Caki2 (cell line): Measurements from ENCODE around the gene CD44. TPM values are rescaled to one million over a fixed set of nuclear protein-coding genes. Genes with fewer than 3 reads are reported as not detected.

Experiments
- DNase-seq: peaks from one replicate; pipeline ENCODE4 v3.0.0-alpha.2; 2015; ENCODE audit warnings: low read depth
- in situ Hi-C: cut with HindIII; loops from 2 replicates; pipeline ENCODE4 v1.10.0; 2016; ENCODE audit warnings: low sequenced_read_pairs, low pct_unique_long_range_greater_than_20kb, mixed read lengths
- total RNA-seq: library from RNA; depleted of rRNA; stranded (reverse); fragments of >200 nt; shearing (Covaris generic); gene quantifications from 2 replicates; pipeline ENCODE4 v1.2.3, GENCODE V29; 2014; ENCODE audit warnings: low replicate concordance

The CD44 gene
- total RNA-seq, 1 experiment from 2014 or later = 219 TPM

DNA sequence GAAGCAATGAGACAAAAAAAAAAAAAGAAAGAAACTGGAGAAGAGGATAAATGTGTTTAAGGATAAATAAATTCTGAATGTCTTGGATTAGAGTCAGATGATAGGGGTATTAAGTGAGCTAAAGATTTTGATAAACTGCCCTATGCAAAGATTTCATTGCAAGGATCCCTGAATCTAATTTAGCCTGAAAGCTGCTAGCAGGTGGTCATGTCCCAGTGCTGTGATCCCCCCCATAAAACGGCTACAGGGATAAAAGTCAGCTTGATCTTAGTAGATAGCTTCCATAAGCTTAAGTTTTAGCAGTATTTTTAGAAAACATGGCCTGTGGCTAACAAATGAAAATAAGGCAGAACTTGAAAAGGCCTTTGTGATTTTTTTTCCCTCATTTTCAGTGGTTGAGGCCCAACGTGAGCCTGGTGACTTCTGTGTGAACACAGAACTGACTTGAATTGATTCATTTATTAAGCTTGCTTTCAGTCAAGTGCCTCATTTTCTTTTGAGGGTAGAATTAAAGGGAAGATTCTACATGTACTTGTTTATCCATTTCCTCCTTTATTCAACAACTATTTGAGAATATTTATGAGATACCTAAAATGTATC, 44.5 kb downstream of the CD44 start:
- no peak for DNase-seq
- in situ Hi-C loops = no loop called here

DNA sequence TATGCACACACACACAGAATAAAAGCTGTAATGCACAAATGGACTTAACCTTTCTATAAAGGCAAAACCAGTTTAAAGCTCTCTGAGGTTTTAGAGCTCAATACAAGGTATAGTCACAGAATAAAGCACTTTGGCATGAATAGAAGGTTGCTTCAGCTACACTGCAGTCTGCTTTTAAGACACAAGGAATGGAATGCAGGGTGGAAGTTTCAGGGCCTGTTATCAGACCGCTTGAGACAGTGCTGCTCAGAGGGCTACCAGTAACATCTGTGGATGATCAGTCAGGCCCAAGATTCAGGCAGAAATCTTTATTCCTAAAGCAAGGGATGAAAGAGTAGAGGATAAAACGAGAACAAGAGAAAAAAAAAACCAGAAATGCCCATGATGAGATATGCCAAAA, 46.7 kb downstream of the CD44 start:
- DNase-seq = no peak
- in situ Hi-C loops = no loop called here

DNA sequence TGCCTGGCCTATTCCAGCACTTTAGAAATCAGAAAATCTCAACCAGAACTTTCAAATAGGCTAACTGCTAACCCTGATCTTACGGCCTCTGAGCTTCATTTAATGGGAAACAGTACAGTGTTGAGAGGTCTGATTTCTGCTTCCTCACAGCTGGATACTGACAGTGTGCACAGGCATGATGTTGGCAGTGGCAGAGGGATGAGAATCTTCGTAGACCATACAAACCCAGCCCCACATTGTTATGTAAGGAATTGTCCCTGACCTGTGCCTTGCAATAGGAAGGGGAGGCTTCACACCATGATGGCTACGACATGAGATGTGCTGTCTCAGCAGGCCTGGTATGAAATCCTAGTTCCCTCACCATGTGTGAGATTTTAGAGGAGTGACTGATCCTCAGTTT, 49.0 kb downstream of the CD44 start:
- in situ Hi-C loops = no loop called here
- DNase-seq = no peak

- no peak for DNase-seq
- in situ Hi-C loops = no loop called here
These were observed 51.9 kb downstream of the CD44 start for GRCh38 chr11:35190804-35191348.

GRCh38 chr11:35192347-35192746, 53.4 kb downstream of the CD44 start:
- DNase-seq = no peak
- in situ Hi-C loops = no loop called here

DNA sequence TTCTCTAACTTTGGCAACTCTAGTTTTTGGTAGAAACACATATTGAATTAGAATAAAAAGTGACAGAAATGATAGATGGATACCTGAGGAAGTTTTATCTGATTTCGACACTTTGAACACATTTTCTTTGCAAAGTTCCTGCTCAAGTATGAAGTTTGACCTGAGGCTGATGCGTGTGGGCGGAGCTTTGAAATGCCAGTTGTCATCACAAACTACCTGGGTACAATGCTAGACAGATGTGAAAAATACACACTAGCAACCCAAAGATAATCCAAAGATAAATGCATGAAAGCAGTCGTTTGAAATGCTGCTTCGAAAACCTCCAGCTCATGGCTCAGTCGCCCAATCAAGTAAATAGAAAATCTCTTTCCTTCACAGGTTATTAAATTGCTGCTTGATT, 54.8 kb downstream of the CD44 start:
- in situ Hi-C loops = no loop called here
- no peak for DNase-seq

GRCh38 chr11:35197292-35197691, 58.3 kb downstream of the CD44 start:
- DNase-seq = no peak
- in situ Hi-C loops = no loop called here

DNA sequence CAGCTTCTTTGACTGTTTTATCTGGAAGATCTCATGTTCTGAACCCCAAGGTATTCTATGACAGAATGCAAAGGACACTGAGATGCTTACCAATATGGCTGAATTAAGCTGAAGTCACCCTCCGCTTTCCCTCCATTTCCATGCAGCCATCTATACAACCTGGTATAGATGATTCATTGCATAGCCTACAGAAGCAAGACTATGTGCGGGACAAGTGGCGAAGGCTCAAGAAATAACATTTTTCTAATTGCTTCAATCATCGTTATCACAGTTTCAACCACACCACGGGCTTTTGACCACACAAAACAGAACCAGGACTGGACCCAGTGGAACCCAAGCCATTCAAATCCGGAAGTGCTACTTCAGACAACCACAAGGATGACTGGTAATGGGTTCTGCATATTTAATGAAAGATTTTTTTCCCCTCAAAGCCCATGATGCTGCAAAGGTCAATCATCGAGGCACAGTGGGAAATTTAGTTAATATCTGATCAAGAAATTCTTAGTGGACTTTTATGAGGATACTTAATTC, 61.9 kb downstream of the CD44 start:
- in situ Hi-C loops = no loop called here
- no peak for DNase-seq

DNA sequence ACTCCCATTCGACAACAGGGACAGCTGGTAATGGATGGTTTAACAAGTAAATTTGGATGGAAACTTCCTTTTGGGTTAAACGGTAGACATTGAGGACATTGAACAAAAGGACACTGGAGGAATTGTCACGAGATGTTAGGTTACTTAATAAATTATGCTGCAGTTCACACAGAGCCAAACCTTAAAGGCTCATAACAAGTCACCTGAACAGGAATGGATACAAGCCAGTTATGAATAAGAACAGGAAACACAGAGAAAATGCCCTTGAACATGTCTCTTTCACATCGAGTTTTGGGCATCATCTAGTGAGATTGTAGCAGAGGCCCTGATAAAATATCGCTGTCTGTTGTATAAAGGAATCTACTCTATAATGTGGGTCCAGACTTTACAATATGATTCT, 65.6 kb downstream of the CD44 start:
- DNase-seq = no peak
- in situ Hi-C loops = no loop called here

GRCh38 chr11:35206616-35207015, 67.6 kb downstream of the CD44 start:
- no peak for DNase-seq
- in situ Hi-C loops = no loop called here

GRCh38 chr11:35207471-35208403, 68.8 kb downstream of the CD44 start:
- in situ Hi-C loops = no loop called here
- DNase-seq = no peak

DNA sequence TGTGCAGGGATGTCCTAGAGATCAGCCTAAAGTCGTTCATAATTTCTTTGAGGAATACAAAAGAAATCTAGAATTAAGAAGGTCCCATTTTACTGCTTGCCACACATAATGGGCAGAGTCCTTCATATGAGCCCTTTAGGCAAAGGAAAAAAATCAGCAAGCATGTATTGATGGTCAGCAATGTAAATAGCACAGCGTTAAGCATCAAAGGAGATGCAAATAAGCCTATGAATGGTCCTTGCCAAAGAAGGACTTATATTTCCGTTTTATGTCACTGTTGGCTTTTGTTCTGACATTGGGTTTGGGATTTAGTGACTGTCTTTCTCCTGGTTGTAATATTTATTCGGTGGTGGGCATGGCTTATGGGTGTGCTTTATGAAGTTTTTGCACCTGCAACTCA, 69.8 kb downstream of the CD44 start:
- DNase-seq = no peak
- in situ Hi-C loops = no loop called here

DNA sequence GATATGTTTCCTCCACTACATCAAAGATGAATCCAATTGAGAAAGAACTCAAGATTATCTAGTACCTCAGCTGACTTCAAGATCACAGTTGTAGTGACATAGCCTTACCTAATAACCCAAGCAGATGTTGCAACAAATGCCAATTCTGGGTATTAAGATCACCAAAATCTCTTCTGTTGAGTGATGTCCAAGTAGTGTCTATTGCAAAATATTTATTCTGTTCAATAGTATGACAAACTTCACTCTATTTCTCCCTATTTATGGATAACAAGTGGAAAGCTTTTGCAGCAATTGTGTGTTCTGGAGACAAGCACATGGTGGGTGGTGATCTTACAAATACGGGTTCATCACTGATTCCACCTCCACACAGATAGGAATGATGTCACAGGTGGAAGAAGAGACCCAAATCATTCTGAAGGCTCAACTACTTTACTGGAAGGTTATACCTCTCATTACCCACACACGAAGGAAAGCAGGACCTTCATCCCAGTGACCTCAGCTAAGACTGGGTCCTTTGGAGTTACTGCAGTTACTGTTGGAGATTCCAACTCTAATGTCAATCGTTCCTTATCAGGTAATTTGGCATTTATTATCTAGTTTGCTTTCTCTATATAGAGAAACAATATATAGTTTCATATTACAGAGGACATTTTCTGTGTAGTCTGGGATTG, 72.0 kb downstream of the CD44 start:
- in situ Hi-C loops = no loop called here
- DNase-seq = no peak

DNA sequence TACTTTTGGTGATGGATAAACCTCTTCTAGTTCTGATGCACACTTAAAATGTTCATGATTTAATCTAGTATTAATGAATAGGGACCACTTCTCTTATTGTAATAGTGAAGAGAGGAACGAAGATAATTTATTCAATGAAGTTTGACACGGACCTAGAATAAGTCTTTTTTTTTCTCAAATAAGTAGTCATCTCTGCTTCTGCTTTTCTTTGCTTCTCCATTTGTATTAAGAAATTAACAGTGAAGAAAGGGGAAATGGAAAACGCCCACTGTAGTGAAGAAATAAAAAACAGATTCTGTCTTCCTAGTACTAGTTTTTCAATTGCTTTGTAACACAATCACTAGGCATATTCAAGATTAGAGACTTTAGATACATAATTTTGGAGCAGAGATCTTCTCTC, 73.0 kb downstream of the CD44 start:
- DNase-seq = no peak
- in situ Hi-C loops = no loop called here

- no peak for DNase-seq
- in situ Hi-C loops = no loop called here
These were observed 75.3 kb downstream of the CD44 start for GRCh38 chr11:35214226-35214770.

- DNase-seq = peak; percentile 88
- in situ Hi-C loops = no loop called here
These were observed 75.8 kb downstream of the CD44 start for GRCh38 chr11:35214792-35215193.

GRCh38 chr11:35215945-35216344, 77.0 kb downstream of the CD44 start:
- in situ Hi-C loops = no loop called here

GRCh38 chr11:35216962-35217678, 78.1 kb downstream of the CD44 start:
- DNase-seq = no peak
- in situ Hi-C loops = no loop called here

More at GRCh38 chr11:35215945-35216344, 77.0 kb downstream of the CD44 start:
- DNase-seq = no peak
